ENCODE data around the gene OLFML2B. TPM values are rescaled to one million over a fixed set of nuclear protein-coding genes. Genes with fewer than 3 reads are reported as not detected.
A peak's percentile ranks its signal among the peaks of the same experiment; 100 is the strongest.

Gene OLFML2B
- total and polyA plus RNA-seq, 2 of the 4 experiments (the other 2 are of a cell fraction): 0.36 to 0.74 TPM

DNA sequence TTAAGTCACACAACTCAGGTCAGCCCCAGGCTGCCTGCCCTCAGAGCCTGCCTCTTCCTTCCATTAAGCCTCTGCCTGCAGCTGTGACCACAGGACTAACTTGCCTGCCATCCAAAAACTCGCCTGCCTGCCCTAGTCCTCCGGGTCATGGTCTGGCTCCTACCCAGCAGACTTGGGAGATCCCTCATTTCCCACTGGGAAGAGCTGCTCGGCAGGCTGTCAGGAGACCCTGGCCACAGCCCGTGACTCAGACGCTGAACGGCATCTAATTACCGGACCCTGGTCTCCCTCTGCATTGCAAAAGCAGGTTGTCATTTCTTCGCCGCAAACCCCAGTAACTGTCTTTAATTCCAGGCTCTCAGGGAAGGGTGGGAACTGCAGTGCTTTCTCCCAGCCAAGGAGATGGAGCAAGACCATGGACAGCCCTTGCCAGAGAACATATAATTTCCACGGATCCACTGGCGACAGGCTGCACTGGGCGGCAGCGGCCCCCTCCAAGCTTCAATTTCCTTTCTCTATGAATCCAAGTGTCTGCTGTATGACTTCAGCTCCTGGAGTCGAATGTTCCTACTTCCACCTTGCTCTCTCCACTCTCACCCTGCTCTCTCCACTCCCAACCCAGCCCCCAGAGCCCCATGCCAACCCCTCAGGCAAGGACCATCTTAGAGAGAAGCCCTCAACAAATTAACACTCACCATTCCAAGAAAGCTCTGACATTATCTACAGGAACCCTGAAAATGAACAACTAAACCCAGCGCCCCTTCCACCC is 20.4 kb downstream of the OLFML2B start:
- no peak overlapping the region for H2AK5ac ChIP-seq (ENCODE audit: low read depth, low read length)
- in situ Hi-C loops (cut with MboI; ENCODE audit: low sequenced_read_pairs) (no loop called here), intact Hi-C loops (cut with micrococcal nuclease) (no loop called here), dilution Hi-C loops (cut with HindIII; ENCODE audit: low sequenced_read_pairs, unreplicated experiment) (no loop called here)
- peaks cover 8% of the 10 kb centered on the region for H3K27me3 ChIP-seq (ENCODE audit: control insufficient read depth, insufficient read depth, low read length)
- no peak overlapping the region for H3K9ac ChIP-seq (ENCODE audit: low read depth, low read length)
- ChIA-PET POLR2A (ENCODE audit: unreplicated experiment) (no interaction called here), CTCF (interaction anchor here (1.1 kb wide), 2 partner anchors 48 to 139 kb away, joined by 4 to 7 read pairs; no protein-coding TSS in a partner anchor)
- 60% methylated on average over 2 of the region's 15 CpGs; no CpG with 5 or more reads in 1 of the 2 experiments for WGBS, 2 experiments (ENCODE audit: extremely low coverage in 2 of 2, insufficient read length in 1 of 2)
- no peak overlapping the region for H3K23ac ChIP-seq (ENCODE audit: low read depth, low read length)
- H2BK15ac ChIP-seq (ENCODE audit: low read depth, low read length): no peak overlapping the region
- no peak overlapping the region for H2BK5ac ChIP-seq (ENCODE audit: low read depth, low read length, poor library complexity, severe bottlenecking)
- peak; percentile 46 for TF ChIP-seq CEBPB (IDR thresholded peaks at IDR 0.05; ENCODE audit: low read depth, low read length)
- no peak for TF ChIP-seq MAZ (IDR thresholded peaks at IDR 0.05; ENCODE audit: borderline replicate concordance, low read depth, low read length)
- no peak overlapping the region for H3K27ac ChIP-seq (ENCODE audit: insufficient read depth, low read length)
- peak overlapping the region; percentile 74 for H2AFZ ChIP-seq (replicated peaks; ENCODE audit: low read length, poor library complexity)
- H3K56ac ChIP-seq (ENCODE audit: extremely low read depth, insufficient read depth, low read length): no peak overlapping the region
- no peak overlapping the region for H4K8ac ChIP-seq (ENCODE audit: low read depth in 2 of 2, low read length in 2 of 2)
- no peak overlapping the region for H4K5ac ChIP-seq (ENCODE audit: low read depth, low read length)
- H2BK120ac ChIP-seq (ENCODE audit: low read depth, low read length): no peak overlapping the region
- no peak overlapping the region for H3K4ac ChIP-seq (ENCODE audit: low read depth, low read length)
- no peak overlapping the region for H4K91ac ChIP-seq (ENCODE audit: insufficient read depth, low read depth, low read length)
- H3K14ac ChIP-seq (replicated peaks; ENCODE audit: low read depth, low read length): no peak overlapping the region
- no peaks in the 10 kb centered on the region for H3K9me1 ChIP-seq (ENCODE audit: insufficient read depth, low read length)
- peak; percentile 86 for DNase-seq
- H3K18ac ChIP-seq (ENCODE audit: low read depth, low read length): no peak overlapping the region
- no peaks in the 10 kb centered on the region for H3K79me1 ChIP-seq (ENCODE audit: low read depth in 1 of 2, low read length in 2 of 2)
- no peak overlapping the region; the same call in 1 of the 2 replicates for H3K4me2 ChIP-seq (ENCODE audit: low read depth, low read length)
- H2BK20ac ChIP-seq (ENCODE audit: low read depth, low read length): no peak overlapping the region
- H2AK9ac ChIP-seq (replicated peaks; ENCODE audit: low read depth, low read length, poor library complexity): peak overlapping the region; percentile 33
- no peak overlapping the region for H3K4me3 ChIP-seq (ENCODE audit: insufficient read depth, low read depth, low read length)
- no peaks in the 10 kb centered on the region for H3K9me3 ChIP-seq (ENCODE audit: control insufficient read depth, insufficient read depth, low read length)
- peaks cover 7% of the 10 kb centered on the region for H3K4me1 ChIP-seq (ENCODE audit: control insufficient read depth, insufficient read depth, low read length)
- H3K36me3 ChIP-seq (ENCODE audit: control insufficient read depth, insufficient read depth, low read length): no peaks in the 10 kb centered on the region
- no TSS peak for BruUV-seq (replicated peaks)
- no peaks in the 10 kb centered on the region for H4K20me1 ChIP-seq (ENCODE audit: insufficient read depth, low read length)
- peak; percentile 42 for ATAC-seq (ENCODE audit: low read depth)

All from IMR-90 (cell line).